Mononuclear cell (primary cell): ENCODE measurements around the gene FEN1. TPM values are rescaled to one million over a fixed set of nuclear protein-coding genes. Genes with fewer than 3 reads are reported as not detected.

Source experiments
- H3K27me3 ChIP-seq: 2 replicates; pipeline ENCODE4 v1.6.0; 2011; ENCODE audit warnings: low read length, control low read depth; ENCODE audit not compliant: insufficient read depth
- H3K4me1 ChIP-seq: 2 replicates; pipeline ENCODE4 v1.5.1; 2011; ENCODE audit warnings: mild to moderate bottlenecking, low read length, control low read depth; ENCODE audit not compliant: insufficient read depth
- H3K4me3 ChIP-seq: 2 replicates; pipeline ENCODE4 v1.5.1; 2011; ENCODE audit warnings: mild to moderate bottlenecking, low read length, moderate library complexity
- H3K9me3 ChIP-seq: 2 replicates; pipeline ENCODE4 v1.5.1; 2011; ENCODE audit warnings: low read depth, mild to moderate bottlenecking, control low read depth, low read length
- total RNA-seq: library from RNA; depleted of rRNA; stranded (reverse); fragments of >200 nt; gene quantifications from one replicate; pipeline ENCODE4 v1.2.3, GENCODE V29; 2012

FEN1 gene
- total RNA-seq, 1 donor = 13.1 TPM

GRCh38 chr11:61778357-61778886 lies 14.3 kb upstream of the FEN1 start:
- Histone ChIP-seq H3K4me1 (peaks cover 12% of the 10 kb centered on the region), H3K4me3 (no peak overlapping the region), H3K9me3 (no peaks in the 10 kb centered on the region), H3K27me3 (no peaks in the 10 kb centered on the region)

DNA sequence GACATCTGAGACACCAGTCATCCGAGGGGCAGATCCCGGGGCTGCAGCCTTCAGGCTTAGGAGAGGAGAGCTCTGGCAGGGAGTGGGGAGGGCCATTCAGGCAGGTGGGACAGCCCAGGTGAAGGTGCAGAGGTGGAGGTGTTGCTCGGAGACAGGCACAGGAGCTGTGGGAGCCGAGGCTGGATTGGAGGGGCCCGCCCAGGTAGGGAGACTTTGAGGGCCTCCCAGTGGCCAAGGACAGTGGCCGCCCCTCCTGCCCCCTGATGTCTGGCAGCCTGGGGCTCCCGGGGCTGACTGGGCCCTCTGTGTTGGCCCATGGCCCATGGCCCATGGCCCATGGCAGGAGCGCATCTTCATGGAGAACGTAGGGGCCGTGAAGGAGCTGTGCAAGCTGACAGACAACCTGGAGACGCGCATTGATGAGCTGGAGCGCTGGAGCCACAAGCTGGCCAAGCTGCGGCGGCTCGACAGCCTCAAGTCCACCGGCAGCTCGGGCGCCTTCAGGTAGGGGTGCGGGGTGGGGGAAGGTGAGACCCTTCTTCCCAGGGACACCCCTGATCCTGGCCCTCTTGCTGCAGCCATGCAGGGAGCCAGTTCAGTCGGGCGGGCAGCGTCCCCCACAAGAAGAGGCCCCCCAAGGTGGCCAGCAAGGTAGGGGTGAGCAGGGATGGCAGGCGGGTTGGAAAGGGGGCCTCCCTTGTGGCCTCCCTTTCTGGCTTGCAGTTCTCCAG lies 13.6 kb upstream of the FEN1 start:
- Histone ChIP-seq H3K4me3 (no peak overlapping the region), H3K9me3 (no peaks in the 10 kb centered on the region), H3K4me1 (peaks cover 12% of the 10 kb centered on the region), H3K27me3 (no peaks in the 10 kb centered on the region)

GRCh38 chr11:61779666-61780525 lies 12.8 kb upstream of the FEN1 start:
- no peak overlapping the region for H3K4me3 ChIP-seq
- no peaks in the 10 kb centered on the region for H3K27me3 ChIP-seq
- H3K9me3 ChIP-seq = no peaks in the 10 kb centered on the region
- peaks cover 12% of the 10 kb centered on the region for H3K4me1 ChIP-seq

DNA sequence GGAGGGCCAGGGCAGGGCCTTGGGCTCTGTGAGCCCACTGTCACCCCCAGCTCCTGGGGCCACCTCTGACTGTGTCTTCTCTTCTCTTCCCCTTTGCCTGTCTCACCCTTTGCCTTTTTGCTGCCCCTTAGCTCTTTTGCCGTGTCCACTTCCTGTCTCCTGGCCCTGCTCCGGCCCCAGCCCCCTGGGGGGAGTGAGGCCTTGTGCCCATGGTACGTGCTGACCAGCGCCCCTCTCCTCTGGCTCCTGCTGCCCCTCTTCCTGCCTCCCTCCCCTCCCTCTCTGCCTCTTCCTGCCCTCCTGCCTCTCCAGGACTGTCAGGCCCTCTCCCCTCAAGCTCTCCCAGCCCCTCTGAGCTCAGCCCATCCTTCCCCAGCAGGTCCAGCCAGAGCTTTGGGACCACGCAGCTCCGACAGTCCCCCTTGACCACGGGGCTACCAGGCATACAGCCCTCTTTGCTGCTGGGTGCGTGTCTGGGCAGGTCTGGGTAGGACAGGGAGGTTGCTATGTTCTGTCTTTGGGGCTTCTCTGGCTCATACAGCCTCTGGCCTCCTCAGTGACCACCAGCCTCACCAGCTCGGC lies 12.0 kb upstream of the FEN1 start:
- Histone ChIP-seq H3K27me3 (no peaks in the 10 kb centered on the region), H3K4me1 (peaks cover 12% of the 10 kb centered on the region), H3K9me3 (no peaks in the 10 kb centered on the region), H3K4me3 (no peak overlapping the region)

GRCh38 chr11:61781585-61781984 lies 11.1 kb upstream of the FEN1 start:
- Histone ChIP-seq H3K4me3 (no peak overlapping the region), H3K4me1 (peaks cover 12% of the 10 kb centered on the region)

GRCh38 chr11:61782299-61782698 lies 10.4 kb upstream of the FEN1 start:
- H3K4me1 ChIP-seq = peaks cover 6% of the 10 kb centered on the region
- no peaks in the 10 kb centered on the region for H3K27me3 ChIP-seq
- no peak overlapping the region for H3K4me3 ChIP-seq
- H3K9me3 ChIP-seq = no peaks in the 10 kb centered on the region

More at GRCh38 chr11:61781585-61781984, 11.1 kb upstream of the FEN1 start:
- no peaks in the 10 kb centered on the region for H3K9me3 ChIP-seq
- no peaks in the 10 kb centered on the region for H3K27me3 ChIP-seq

DNA sequence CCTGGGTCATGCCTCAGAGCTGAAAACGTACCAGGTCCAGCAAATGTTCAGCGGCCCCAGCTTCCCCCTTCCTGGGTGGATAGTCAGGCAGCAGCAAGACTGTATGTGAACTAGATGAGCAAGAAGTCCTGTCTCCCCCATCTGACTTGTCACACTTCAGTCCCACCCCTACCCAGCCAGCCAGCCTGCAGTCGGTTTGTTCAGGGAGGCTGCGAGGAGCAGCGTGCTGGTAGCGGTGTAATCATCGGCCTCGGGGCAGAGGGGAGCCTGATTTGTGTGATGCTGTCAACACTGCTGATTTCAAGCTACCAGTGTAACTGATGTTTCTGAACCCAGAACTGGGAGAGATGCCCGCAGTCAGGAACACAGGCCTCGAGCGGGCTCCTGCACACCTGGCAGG lies 9.9 kb upstream of the FEN1 start:
- no peaks in the 10 kb centered on the region for H3K9me3 ChIP-seq
- H3K4me1 ChIP-seq = peaks cover 2% of the 10 kb centered on the region
- no peak overlapping the region for H3K4me3 ChIP-seq
- H3K27me3 ChIP-seq = no peaks in the 10 kb centered on the region

DNA sequence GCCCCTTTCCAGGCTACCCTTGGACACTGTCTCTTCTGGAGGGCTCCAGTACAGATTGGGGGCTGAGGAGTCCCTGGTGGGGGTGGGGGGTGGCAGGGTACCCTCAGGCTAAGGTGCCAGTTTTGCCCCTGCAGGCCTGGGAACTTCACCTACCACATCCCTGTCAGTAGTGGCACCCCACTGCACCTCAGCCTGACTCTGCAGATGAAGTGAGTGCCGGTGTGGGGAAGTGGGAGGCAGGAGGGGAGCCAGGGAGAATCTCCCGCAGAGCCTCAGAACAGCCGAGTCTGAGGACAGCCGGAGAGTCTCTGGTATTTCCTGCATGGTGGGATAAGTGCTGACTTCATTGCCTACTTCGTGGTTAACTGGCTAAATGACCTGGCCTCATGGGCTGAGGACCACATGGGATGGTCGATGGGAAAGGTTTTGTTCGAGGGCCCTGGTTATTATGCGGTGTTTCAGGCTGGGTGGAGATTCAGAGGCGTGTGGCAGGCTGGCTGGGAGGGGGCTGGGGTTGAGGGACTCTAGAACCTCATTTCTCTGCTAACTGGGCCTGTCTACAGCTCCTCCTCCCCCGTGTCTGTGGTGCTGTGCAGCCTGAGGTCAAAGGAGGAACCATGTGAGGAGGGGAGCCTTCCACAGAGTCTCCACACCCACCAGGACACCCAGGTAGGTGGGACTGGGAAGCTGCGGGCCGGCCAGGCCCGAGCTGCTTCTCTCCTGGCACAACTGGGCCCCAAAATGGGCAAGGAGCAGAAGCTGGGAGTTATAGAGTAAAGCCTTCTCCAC lies 8.8 kb upstream of the FEN1 start:
- H3K4me1 ChIP-seq = no peaks in the 10 kb centered on the region

DNA sequence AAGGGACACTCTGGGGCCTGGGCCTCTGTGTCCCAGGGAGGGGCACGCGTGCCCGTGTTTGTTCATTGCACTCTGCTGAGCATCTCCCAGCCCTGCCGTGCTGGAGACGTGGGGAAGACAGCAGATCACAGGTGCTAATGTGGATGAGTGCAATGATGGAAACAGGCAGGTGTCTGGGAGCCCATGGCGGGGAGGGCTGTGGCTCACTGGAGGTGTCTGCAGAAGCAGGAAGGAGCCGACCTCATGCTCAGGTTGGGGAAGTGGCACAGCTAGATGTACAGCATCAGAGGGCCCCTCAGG lies 8.3 kb upstream of the FEN1 start:
- H3K4me3 ChIP-seq = no peak overlapping the region
- no peaks in the 10 kb centered on the region for H3K9me3 ChIP-seq
- H3K4me1 ChIP-seq = no peaks in the 10 kb centered on the region
- H3K27me3 ChIP-seq = no peaks in the 10 kb centered on the region

More for the DNA sequence above, 8.8 kb upstream of the FEN1 start:
- H3K9me3 ChIP-seq = no peaks in the 10 kb centered on the region
- no peaks in the 10 kb centered on the region for H3K27me3 ChIP-seq
- H3K4me3 ChIP-seq = no peak overlapping the region

GRCh38 chr11:61785837-61786402 lies 6.8 kb upstream of the FEN1 start:
- Histone ChIP-seq H3K9me3 (no peaks in the 10 kb centered on the region), H3K27me3 (no peaks in the 10 kb centered on the region), H3K4me1 (no peaks in the 10 kb centered on the region), H3K4me3 (no peak overlapping the region)

GRCh38 chr11:61787928-61788491 lies 4.7 kb upstream of the FEN1 start:
- H3K4me1 ChIP-seq = peaks cover 13% of the 10 kb centered on the region
- no peak overlapping the region for H3K4me3 ChIP-seq
- no peaks in the 10 kb centered on the region for H3K27me3 ChIP-seq
- H3K9me3 ChIP-seq = no peaks in the 10 kb centered on the region

DNA sequence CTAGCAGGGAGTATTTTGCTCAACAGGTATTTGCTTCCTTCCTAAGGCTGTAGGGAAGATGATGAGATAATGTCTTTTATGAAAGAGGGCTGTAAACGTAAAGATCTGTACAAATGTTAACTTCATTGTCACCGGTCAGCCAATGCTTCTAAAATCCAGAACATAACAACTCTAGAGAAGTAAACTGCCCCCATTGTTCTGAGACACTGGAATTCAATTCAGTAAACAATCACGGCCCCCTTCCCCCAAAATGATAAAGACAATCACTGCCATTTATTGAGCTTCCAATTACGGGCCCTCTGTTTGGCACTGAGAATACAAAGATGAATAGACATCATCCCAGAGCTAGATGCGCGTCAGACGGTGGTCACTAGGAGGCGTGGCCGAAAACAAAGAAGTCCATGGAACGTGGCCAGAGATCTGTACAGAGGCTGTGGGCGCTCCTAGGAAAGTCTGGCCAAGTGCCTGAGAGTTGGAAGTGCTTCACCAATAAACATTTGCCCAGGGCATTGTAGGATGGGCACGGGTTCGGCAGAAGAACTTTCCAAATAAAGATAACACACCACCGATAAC lies 888 bp upstream of the FEN1 start:
- peaks cover 23% of the 10 kb centered on the region for H3K4me1 ChIP-seq
- no peaks in the 10 kb centered on the region for H3K9me3 ChIP-seq
- H3K27me3 ChIP-seq = no peaks in the 10 kb centered on the region
- H3K4me3 ChIP-seq = peak overlapping the region; percentile 65

GRCh38 chr11:61793083-61793828 lies 545 bp downstream of the FEN1 start:
- H3K4me1 ChIP-seq = peaks cover 23% of the 10 kb centered on the region
- no peaks in the 10 kb centered on the region for H3K9me3 ChIP-seq
- H3K4me3 ChIP-seq = peak overlapping the region; percentile 65
- no peaks in the 10 kb centered on the region for H3K27me3 ChIP-seq
